ENCODE data around the gene OTULINL.

OTULINL gene

DNA sequence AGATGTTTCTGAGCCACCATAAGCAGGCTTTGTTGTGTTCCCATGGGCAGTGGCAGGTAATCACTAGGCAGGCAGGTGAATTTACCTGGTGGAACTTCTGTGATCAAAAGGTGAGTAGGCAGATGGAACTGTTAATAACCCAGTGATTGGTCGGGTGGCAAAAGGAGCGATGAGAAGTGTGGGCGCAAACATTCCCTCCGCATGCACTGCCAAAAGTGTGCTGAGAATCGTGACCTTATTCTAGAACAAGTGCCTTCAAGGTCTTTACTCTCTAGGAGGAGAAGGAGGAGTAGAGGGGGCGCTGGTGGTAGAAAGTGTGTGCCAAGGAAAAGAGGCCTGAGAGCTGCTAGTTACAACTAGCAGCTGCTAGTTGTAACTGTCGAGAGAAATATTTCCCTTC lies 3.3 kb downstream of the OTULINL start:
- Histone ChIP-seq H3K9me3 (ENCODE audit: control insufficient read depth in 2 of 2, low read length in 2 of 2) (peaks cover 0 to 2% of the 10 kb centered on the region in 2 donors), H3K36me3 (ENCODE audit: control insufficient read depth in 2 of 2, insufficient read depth in 2 of 2, low read length in 2 of 2) (no peaks in the 10 kb centered on the region), H3K4me3 (ENCODE audit: low read length in 2 of 2) (peak overlapping the region in 1 of 2 donors; percentile 5), H3K27ac (ENCODE audit: low read depth in 2 of 2, low read length in 2 of 2) (peak overlapping the region in 1 of 2 donors; percentile 3), H3K27me3 (ENCODE audit: control insufficient read depth in 2 of 2, insufficient read depth in 2 of 2, low read length in 2 of 2) (no peaks in the 10 kb centered on the region), H3K4me1 (ENCODE audit: control insufficient read depth in 2 of 2, insufficient read depth in 2 of 2, low read length in 2 of 2) (peaks cover 20 to 48% of the 10 kb centered on the region in 2 donors), H3K9ac (ENCODE audit: low read depth in 1 of 2, low read length in 2 of 2) (no peak overlapping the region)

DNA sequence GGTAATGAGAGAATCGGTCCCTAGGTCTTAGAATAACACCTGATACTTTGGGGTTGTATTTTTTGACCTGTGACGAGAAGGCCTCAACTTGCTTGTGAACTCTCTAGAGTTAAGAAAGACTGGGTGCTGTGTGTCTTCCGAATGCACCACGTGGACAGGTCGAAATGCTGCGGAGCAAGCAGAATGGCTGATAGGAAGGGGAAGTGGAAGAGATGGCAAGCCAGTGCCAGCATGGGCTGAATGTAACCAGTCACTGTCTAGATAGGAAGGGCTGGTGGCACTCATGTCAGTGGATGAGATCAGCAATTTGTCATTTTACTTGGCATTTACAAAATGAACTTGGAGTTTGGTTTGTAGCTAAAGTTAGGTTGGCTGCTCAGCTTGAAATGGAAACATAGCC lies 5.6 kb downstream of the OTULINL start:
- H3K27ac ChIP-seq (ENCODE audit: low read depth in 2 of 2, low read length in 2 of 2) = peak overlapping the region in 1 of 2 donors; percentile 39

DNA sequence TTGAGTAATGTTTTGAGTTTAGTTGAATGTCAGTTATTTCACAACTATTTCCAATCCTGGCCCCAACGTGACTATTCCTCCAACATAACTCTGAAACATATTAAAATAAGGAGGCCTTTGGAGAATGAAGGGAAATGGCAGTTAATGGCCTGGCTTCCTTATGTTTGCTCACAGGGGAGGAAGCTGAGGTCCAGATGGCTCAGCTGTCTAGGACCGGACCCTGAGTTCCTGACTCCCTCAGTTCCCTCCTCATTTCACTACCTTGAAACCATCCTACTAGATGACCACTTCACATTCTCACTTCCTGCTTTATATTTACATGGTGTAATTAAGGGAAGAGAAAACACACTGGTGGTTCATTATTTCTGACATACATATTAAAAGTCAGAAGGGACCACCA lies 6.6 kb downstream of the OTULINL start:
- H3K36me3 ChIP-seq (ENCODE audit: control insufficient read depth in 2 of 2, insufficient read depth in 2 of 2, low read length in 2 of 2) = no peaks in the 10 kb centered on the region
- H3K9ac ChIP-seq (ENCODE audit: low read depth in 1 of 2, low read length in 2 of 2) = no peak overlapping the region
- H3K27me3 ChIP-seq (ENCODE audit: control insufficient read depth in 2 of 2, insufficient read depth in 2 of 2, low read length in 2 of 2) = no peaks in the 10 kb centered on the region
- peak overlapping the region; percentile 49 to 62 for H3K27ac ChIP-seq (ENCODE audit: low read depth in 2 of 2, low read length in 2 of 2)
- H3K4me1 ChIP-seq (ENCODE audit: control insufficient read depth in 2 of 2, insufficient read depth in 2 of 2, low read length in 2 of 2) = peaks cover 28 to 54% of the 10 kb centered on the region in 2 donors
- peaks cover 0 to 2% of the 10 kb centered on the region in 2 donors for H3K9me3 ChIP-seq (ENCODE audit: control insufficient read depth in 2 of 2, low read length in 2 of 2)
- H3K4me3 ChIP-seq (ENCODE audit: low read length in 2 of 2) = no peak overlapping the region

More for the DNA sequence above, 5.6 kb downstream of the OTULINL start:
- Histone ChIP-seq H3K9me3 (ENCODE audit: control insufficient read depth in 2 of 2, low read length in 2 of 2) (peaks cover 0 to 2% of the 10 kb centered on the region in 2 donors), H3K9ac (ENCODE audit: low read depth in 1 of 2, low read length in 2 of 2) (no peak overlapping the region), H3K36me3 (ENCODE audit: control insufficient read depth in 2 of 2, insufficient read depth in 2 of 2, low read length in 2 of 2) (no peaks in the 10 kb centered on the region), H3K4me3 (ENCODE audit: low read length in 2 of 2) (no peak overlapping the region), H3K27me3 (ENCODE audit: control insufficient read depth in 2 of 2, insufficient read depth in 2 of 2, low read length in 2 of 2) (no peaks in the 10 kb centered on the region), H3K4me1 (ENCODE audit: control insufficient read depth in 2 of 2, insufficient read depth in 2 of 2, low read length in 2 of 2) (peaks cover 25 to 50% of the 10 kb centered on the region in 2 donors)

DNA sequence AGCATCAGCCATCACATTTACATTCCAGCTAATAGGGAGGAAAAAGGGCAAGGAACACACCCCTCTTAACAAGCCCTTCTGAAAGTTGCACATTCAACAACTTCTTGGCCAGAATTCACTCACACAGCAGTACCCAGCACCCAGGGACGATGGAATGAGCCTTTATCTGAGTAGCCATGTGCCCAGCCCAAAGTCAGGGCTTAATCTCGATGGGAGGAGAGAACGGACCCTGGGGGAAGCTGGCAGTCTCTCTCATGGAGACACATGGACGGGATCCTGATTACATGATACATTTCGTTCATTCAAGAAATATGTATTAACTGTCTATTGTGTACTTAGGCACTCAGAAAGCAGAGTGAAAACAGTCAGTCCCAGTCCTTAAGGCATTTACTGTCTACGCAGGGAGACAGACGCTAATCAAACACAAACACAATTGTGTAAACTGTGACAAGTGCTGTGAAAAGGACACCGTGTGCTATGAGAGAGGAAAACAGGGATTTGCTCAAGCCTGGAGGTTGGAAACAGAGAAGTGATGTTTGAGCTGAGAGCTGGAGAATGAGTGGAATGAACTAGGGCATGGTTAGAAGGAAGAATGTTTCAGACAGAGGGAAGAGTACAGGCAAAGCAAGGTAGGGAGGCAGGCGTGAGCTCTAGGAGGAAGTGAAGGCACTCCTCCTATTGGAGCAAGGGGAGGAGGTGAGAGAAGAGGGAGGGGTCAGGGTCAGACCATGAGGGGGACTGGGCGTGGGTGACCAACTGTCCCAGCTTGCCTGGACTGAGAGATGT lies 7.4 kb downstream of the OTULINL start:
- Histone ChIP-seq H3K9me3 (ENCODE audit: control insufficient read depth in 2 of 2, low read length in 2 of 2) (peaks cover 0 to 2% of the 10 kb centered on the region in 2 donors), H3K36me3 (ENCODE audit: control insufficient read depth in 2 of 2, insufficient read depth in 2 of 2, low read length in 2 of 2) (no peaks in the 10 kb centered on the region), H3K9ac (ENCODE audit: low read depth in 1 of 2, low read length in 2 of 2) (peak overlapping the region in 1 of 2 donors; percentile 45), H3K4me3 (ENCODE audit: low read length in 2 of 2) (no peak overlapping the region), H3K27me3 (ENCODE audit: control insufficient read depth in 2 of 2, insufficient read depth in 2 of 2, low read length in 2 of 2) (no peaks in the 10 kb centered on the region), H3K27ac (ENCODE audit: low read depth in 2 of 2, low read length in 2 of 2) (peak overlapping the region; percentile 20 to 62), H3K4me1 (ENCODE audit: control insufficient read depth in 2 of 2, insufficient read depth in 2 of 2, low read length in 2 of 2) (peaks cover 28 to 56% of the 10 kb centered on the region in 2 donors)

DNA sequence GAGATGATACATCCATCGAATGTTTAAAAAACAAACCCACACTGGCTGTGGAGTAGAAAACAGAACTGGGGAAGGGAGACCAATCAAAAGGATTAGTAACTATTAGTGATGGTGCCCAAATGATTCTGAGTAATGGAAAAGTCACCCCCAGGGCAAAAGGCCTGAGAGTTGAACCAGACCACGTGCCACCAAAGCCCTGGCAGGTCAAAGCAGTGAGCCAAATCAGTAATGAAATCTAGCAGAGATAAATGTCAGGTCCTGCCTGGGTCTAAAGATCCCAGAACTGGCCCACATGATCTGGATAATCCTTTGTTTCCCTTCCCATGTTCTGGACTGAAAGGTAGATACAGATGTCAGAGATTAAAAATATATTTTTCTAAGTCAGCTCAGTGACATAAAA lies 9.4 kb downstream of the OTULINL start:
- H3K4me3 ChIP-seq (ENCODE audit: low read length in 2 of 2) = no peak overlapping the region
- H3K4me1 ChIP-seq (ENCODE audit: control insufficient read depth in 2 of 2, insufficient read depth in 2 of 2, low read length in 2 of 2) = peaks cover 34 to 57% of the 10 kb centered on the region in 2 donors
- no peaks in the 10 kb centered on the region for H3K36me3 ChIP-seq (ENCODE audit: control insufficient read depth in 2 of 2, insufficient read depth in 2 of 2, low read length in 2 of 2)
- peak overlapping the region; percentile 40 to 50 for H3K27ac ChIP-seq (ENCODE audit: low read depth in 2 of 2, low read length in 2 of 2)
- no peak overlapping the region for H3K9ac ChIP-seq (ENCODE audit: low read depth in 1 of 2, low read length in 2 of 2)
- H3K9me3 ChIP-seq (ENCODE audit: control insufficient read depth in 2 of 2, low read length in 2 of 2) = peaks cover 0 to 2% of the 10 kb centered on the region in 2 donors
- no peaks in the 10 kb centered on the region for H3K27me3 ChIP-seq (ENCODE audit: control insufficient read depth in 2 of 2, insufficient read depth in 2 of 2, low read length in 2 of 2)

DNA sequence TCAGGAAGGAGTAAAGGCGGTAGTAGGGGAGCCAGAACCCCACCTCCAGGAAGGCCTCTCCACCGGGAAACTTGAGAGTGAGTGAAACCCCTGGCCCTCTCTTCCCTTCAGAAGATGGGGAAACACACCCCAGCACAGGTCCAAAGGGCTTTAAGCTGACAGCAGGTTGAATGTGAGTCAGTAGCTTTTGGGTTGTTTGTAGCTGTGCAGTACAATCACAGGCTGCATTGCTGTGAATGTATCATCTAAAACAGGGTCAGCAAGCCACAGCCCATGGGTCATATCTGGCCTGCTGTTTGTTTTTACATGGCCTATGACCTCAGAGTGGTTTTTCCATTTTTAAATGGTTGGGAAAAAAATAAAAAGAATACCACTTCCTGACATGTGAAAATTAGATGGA lies 10.0 kb downstream of the OTULINL start:
- Histone ChIP-seq H3K9me3 (ENCODE audit: control insufficient read depth in 2 of 2, low read length in 2 of 2) (peaks cover 0 to 2% of the 10 kb centered on the region in 2 donors), H3K4me3 (ENCODE audit: low read length in 2 of 2) (no peak overlapping the region), H3K9ac (ENCODE audit: low read depth in 1 of 2, low read length in 2 of 2) (no peak overlapping the region), H3K4me1 (ENCODE audit: control insufficient read depth in 2 of 2, insufficient read depth in 2 of 2, low read length in 2 of 2) (peaks cover 34 to 57% of the 10 kb centered on the region in 2 donors), H3K27me3 (ENCODE audit: control insufficient read depth in 2 of 2, insufficient read depth in 2 of 2, low read length in 2 of 2) (no peaks in the 10 kb centered on the region), H3K36me3 (ENCODE audit: control insufficient read depth in 2 of 2, insufficient read depth in 2 of 2, low read length in 2 of 2) (no peaks in the 10 kb centered on the region), H3K27ac (ENCODE audit: low read depth in 2 of 2, low read length in 2 of 2) (peak overlapping the region; percentile 40 to 50)

DNA sequence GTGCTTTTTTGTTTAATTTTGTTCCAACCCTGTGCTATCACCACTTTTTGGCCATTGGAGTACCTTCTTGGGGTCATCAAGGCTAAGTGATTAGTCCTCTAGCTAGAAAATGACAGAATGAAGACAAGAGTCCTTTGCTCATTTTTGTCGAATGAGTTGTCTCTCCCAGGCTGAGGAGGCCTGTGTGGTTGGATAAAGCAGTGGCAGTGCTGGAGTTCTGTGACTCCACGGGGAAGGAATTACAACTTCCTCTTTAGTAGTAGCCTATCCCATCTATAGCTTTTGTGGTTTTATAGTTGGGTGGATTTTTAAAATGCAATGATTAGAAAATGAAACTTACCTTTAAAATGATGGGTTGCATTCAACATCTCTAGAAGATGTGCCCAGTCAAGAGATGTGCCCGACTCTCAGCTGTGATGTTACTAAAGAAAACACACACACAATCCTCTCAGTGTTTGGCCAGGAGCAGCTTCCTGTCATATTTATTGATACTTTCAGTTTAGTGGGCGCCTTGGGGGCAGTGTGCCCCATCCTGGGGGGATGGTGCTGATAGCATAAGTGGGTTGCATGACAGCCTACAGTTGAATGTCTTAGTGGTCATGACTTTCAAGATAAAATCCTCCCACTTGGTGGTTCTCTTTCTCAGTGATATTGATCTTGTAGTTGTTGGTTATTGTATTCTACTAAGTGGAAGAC lies 11.9 kb downstream of the OTULINL start:
- H3K36me3 ChIP-seq (ENCODE audit: control insufficient read depth in 2 of 2, insufficient read depth in 2 of 2, low read length in 2 of 2) = no peaks in the 10 kb centered on the region
- no peaks in the 10 kb centered on the region for H3K27me3 ChIP-seq (ENCODE audit: control insufficient read depth in 2 of 2, insufficient read depth in 2 of 2, low read length in 2 of 2)
- H3K9me3 ChIP-seq (ENCODE audit: control insufficient read depth in 2 of 2, low read length in 2 of 2) = peaks cover 0 to 1% of the 10 kb centered on the region in 2 donors
- peaks cover 32 to 49% of the 10 kb centered on the region in 2 donors for H3K4me1 ChIP-seq (ENCODE audit: control insufficient read depth in 2 of 2, insufficient read depth in 2 of 2, low read length in 2 of 2)
- H3K4me3 ChIP-seq (ENCODE audit: low read length in 2 of 2) = no peak overlapping the region
- H3K9ac ChIP-seq (ENCODE audit: low read depth in 1 of 2, low read length in 2 of 2) = no peak overlapping the region
- H3K27ac ChIP-seq (ENCODE audit: low read depth in 2 of 2, low read length in 2 of 2) = peak overlapping the region; percentile 66 to 71

DNA sequence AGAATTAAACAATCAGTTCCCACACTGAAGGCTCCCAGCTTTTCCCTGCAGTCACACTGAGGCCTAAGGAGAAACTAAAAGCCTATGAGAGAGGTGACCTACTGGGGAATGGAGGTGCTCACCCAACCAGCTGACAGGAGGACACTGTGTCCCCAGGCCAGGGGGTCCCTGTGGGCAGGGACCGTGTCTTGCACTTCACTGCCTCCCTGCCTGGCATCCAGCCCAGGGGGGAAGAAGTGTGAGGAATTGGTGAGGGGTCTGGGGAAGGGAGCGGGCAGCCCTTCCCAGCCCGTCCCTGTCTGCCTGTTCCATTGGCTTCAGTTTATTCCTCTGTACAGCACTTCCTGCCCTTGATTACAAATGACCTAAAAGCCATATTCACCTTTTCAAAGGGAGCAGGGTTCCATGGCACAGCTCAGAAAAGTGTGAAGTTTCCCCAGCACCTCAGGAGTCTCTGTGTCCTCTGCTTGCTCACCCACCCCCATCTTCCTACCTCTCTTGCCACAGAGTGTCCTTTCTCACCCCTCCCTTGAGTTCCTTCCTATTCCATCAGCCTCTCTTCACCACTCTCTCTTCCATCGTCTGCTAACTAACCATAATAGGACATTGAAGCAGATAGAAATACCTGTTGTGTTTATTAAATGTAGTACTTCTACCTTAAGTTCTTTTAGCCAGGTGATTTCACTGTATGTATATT lies 12.9 kb downstream of the OTULINL start:
- H3K27me3 ChIP-seq (ENCODE audit: control insufficient read depth in 2 of 2, insufficient read depth in 2 of 2, low read length in 2 of 2) = no peaks in the 10 kb centered on the region
- H3K27ac ChIP-seq (ENCODE audit: low read depth in 2 of 2, low read length in 2 of 2) = peak overlapping the region; percentile 71 to 79

DNA sequence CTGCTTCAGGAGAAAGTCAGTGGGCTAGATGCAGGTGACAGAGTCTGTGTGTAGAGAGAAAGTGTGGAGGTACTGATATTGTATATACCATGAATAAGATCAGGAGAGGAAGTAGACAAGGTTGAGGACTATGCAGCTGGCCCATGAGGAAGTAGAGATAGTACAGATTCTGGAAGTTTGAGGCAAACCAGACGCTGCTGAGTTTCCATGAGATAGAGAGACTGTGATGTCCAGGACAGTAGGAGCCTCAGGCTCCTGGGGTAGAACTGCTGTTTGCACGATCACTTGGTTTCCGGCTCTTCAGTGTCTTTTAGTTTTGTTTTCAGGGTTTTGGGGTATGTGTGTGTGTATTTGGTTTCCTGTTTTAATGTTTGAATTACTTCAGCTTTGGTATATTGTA lies 13.6 kb downstream of the OTULINL start:
- Histone ChIP-seq H3K36me3 (ENCODE audit: control insufficient read depth in 2 of 2, insufficient read depth in 2 of 2, low read length in 2 of 2) (no peaks in the 10 kb centered on the region), H3K27me3 (ENCODE audit: control insufficient read depth in 2 of 2, insufficient read depth in 2 of 2, low read length in 2 of 2) (no peaks in the 10 kb centered on the region), H3K27ac (ENCODE audit: low read depth in 2 of 2, low read length in 2 of 2) (peak overlapping the region; percentile 71 to 79), H3K9me3 (ENCODE audit: control insufficient read depth in 2 of 2, low read length in 2 of 2) (no peaks in the 10 kb centered on the region), H3K4me1 (ENCODE audit: control insufficient read depth in 2 of 2, insufficient read depth in 2 of 2, low read length in 2 of 2) (peaks cover 24 to 39% of the 10 kb centered on the region in 2 donors), H3K9ac (ENCODE audit: low read depth in 1 of 2, low read length in 2 of 2) (peak overlapping the region in 1 of 2 donors; percentile 17), H3K4me3 (ENCODE audit: low read length in 2 of 2) (peak overlapping the region; percentile 5 to 42)

More for the DNA sequence above, 12.9 kb downstream of the OTULINL start:
- H3K4me1 ChIP-seq (ENCODE audit: control insufficient read depth in 2 of 2, insufficient read depth in 2 of 2, low read length in 2 of 2) = peaks cover 24 to 39% of the 10 kb centered on the region in 2 donors
- H3K36me3 ChIP-seq (ENCODE audit: control insufficient read depth in 2 of 2, insufficient read depth in 2 of 2, low read length in 2 of 2) = no peaks in the 10 kb centered on the region
- no peak overlapping the region for H3K9ac ChIP-seq (ENCODE audit: low read depth in 1 of 2, low read length in 2 of 2)
- no peaks in the 10 kb centered on the region for H3K9me3 ChIP-seq (ENCODE audit: control insufficient read depth in 2 of 2, low read length in 2 of 2)
- peak overlapping the region; percentile 5 to 42 for H3K4me3 ChIP-seq (ENCODE audit: low read length in 2 of 2)

Measured in mucosa of rectum (tissue), 2 donors.